ENCODE data around the gene HLCS. TPM values are rescaled to one million over a fixed set of nuclear protein-coding genes. Genes with fewer than 3 reads are reported as not detected.

Gene HLCS
- total RNA-seq, 6 donors from 2014 or later, result 15.3 to 34.6 (median 24.1) TPM

DNA sequence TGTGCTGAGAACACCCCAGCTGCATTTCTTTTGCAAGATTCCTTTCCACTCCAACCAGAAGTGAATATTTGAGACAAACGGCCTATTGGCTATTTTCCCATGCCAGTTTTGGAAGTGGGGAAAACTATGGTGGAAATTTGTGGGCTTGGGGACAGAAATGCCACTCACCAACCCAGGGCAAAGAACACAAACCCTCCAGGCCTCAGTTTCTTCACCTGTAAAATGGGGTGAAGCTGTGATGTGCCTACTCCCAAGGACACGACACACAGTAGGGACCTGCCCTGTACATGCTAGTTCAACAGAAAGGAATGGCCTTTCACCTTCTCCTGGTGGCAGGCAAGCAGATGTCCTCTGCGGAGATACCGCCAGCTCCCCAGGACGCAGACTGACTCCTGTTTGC lies 221.0 kb downstream of the HLCS start:
- DNase-seq (no peak), ATAC-seq (ENCODE audit: low FRiP score in 2 of 2) (no peak)
- Histone ChIP-seq H3K36me3 (no peaks in the 10 kb centered on the region), H3K4me3 (no peak overlapping the region), H3K27ac (no peak overlapping the region), H3K9me3 (no peaks in the 10 kb centered on the region), H3K4me1 (peaks cover 17 to 21% (median 19%) of the 10 kb centered on the region in 4 donors), H3K27me3 (peaks cover 0 to 6% (median 0%) of the 10 kb centered on the region in 4 donors)
- TF ChIP-seq EP300 (IDR thresholded peaks at IDR 0.05) (no peak), POLR2A (IDR thresholded peaks at IDR 0.05) (no peak), POLR2AphosphoS5 (IDR thresholded peaks at IDR 0.05) (no peak)
- TF ChIP-seq, protein P1, sequence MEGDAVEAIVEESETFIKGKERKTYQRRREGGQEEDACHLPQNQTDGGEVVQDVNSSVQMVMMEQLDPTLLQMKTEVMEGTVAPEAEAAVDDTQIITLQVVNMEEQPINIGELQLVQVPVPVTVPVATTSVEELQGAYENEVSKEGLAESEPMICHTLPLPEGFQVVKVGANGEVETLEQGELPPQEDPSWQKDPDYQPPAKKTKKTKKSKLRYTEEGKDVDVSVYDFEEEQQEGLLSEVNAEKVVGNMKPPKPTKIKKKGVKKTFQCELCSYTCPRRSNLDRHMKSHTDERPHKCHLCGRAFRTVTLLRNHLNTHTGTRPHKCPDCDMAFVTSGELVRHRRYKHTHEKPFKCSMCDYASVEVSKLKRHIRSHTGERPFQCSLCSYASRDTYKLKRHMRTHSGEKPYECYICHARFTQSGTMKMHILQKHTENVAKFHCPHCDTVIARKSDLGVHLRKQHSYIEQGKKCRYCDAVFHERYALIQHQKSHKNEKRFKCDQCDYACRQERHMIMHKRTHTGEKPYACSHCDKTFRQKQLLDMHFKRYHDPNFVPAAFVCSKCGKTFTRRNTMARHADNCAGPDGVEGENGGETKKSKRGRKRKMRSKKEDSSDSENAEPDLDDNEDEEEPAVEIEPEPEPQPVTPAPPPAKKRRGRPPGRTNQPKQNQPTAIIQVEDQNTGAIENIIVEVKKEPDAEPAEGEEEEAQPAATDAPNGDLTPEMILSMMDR (IDR thresholded peaks at IDR 0.05), result no peak
- 77 to 97% methylated on average over 2 to 5 of the region's 5 CpGs for whole genome bisulfite sequencing, 2 donors

DNA sequence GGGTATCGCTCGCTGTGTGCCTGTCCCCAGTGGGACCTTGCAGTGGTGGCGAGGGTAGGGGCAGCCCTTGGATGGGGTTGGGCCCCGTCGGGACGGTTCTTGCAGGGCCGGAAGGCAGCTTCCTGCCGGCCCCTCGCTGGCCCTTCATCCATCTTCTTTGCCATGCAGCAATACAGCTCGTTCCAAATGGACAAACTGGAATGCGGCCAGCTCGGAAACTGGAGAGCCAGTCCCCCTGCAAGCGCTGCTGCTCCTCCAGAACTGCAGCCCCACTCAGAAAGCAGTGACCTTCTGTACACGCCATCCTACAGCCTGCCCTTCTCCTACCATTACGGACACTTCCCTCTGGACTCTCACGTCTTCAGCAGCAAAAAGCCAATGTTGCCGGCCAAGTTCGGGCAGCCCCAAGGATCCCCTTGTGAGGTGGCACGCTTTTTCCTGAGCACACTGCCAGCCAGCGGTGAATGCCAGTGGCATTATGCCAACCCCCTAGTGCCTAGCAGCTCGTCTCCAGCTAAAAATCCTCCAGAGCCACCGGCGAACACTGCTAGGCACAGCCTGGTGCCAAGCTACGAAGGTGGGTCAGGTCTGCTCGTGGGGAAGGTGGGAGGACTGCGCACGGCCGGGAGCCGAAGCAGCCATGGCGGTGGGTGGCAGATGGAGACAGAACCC lies 221.8 kb downstream of the HLCS start:
- TF ChIP-seq, protein P1 (IDR thresholded peaks at IDR 0.05), result no peak
- TF ChIP-seq POLR2AphosphoS5 (IDR thresholded peaks at IDR 0.05), result no peak
- TF ChIP-seq EP300 (IDR thresholded peaks at IDR 0.05), result no peak
- TF ChIP-seq POLR2A (IDR thresholded peaks at IDR 0.05), result no peak
- no peak for ATAC-seq (ENCODE audit: low FRiP score in 2 of 2)
- H3K36me3 ChIP-seq, result no peaks in the 10 kb centered on the region
- H3K27me3 ChIP-seq, result peaks cover 0 to 6% (median 0%) of the 10 kb centered on the region in 4 donors
- no peak overlapping the region for H3K27ac ChIP-seq
- H3K4me1 ChIP-seq, result peaks cover 17 to 21% (median 19%) of the 10 kb centered on the region in 4 donors
- WGBS, 2 donors, result 34 to 49% methylated on average over 17 to 30 of the region's 30 CpGs
- peak overlapping the region in 1 of 4 donors; percentile 20 for H3K4me3 ChIP-seq
- no peak for DNase-seq
- no peaks in the 10 kb centered on the region for H3K9me3 ChIP-seq

DNA sequence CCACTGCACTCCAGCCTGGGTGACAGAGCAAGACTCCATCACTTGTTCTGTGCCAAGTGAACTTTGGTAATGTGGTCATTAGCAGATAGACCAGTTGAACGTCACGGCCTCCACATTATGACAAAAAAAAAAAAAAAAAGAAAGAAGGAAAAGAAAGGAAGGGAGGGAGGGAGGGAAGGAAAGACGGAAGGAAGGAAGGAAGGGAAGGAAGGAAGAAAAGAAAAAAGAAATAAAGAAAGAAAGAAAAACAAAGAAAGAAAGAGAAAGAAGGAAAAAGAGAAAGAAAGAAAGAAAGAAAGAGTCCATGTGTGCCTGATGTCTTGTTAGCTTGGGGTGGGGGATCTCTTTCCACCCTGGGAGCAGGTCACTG lies 222.3 kb downstream of the HLCS start:
- TF ChIP-seq, protein P1 (IDR thresholded peaks at IDR 0.05), result no peak
- TF ChIP-seq EP300 (IDR thresholded peaks at IDR 0.05) (no peak), POLR2A (IDR thresholded peaks at IDR 0.05) (no peak)
- no peaks in the 10 kb centered on the region for H3K9me3 ChIP-seq
- peak overlapping the region in 1 of 4 donors; percentile 20 for H3K4me3 ChIP-seq
- H3K27ac ChIP-seq, result no peak overlapping the region
- peaks cover 0 to 6% (median 0%) of the 10 kb centered on the region in 4 donors for H3K27me3 ChIP-seq
- no peak for ATAC-seq (ENCODE audit: low FRiP score in 2 of 2)
- H3K4me1 ChIP-seq, result peaks cover 17 to 21% (median 19%) of the 10 kb centered on the region in 4 donors
- DNase-seq, result no peak
- H3K36me3 ChIP-seq, result no peaks in the 10 kb centered on the region
- 90 to 93% methylated on average over 3 of the region's 3 CpGs for WGBS, 2 donors

DNA sequence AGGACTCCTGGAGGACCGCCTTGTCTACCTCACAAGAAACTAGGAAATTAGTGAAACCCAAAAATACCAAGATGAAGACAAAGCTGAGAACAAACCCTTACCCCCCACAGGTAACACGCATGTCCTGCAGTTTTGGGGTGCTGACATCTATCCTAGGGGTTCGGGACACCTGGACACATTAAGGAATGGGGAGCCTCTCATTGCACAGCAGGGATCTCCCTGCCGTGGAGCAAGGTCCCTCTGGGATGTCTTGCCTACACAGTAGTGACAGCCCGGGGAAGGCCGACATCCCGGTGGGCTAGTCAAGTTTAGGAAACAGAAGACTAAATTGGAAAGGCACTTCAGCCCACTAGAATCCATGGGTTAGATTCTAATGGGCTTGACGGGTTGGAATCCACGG lies 223.0 kb downstream of the HLCS start:
- H3K27ac ChIP-seq, result no peak overlapping the region
- WGBS, 2 donors, result 90 to 93% methylated on average over 9 of the region's 9 CpGs
- H3K4me1 ChIP-seq, result peaks cover 17 to 21% (median 19%) of the 10 kb centered on the region in 4 donors
- TF ChIP-seq POLR2AphosphoS5 (IDR thresholded peaks at IDR 0.05) (no peak), POLR2A (IDR thresholded peaks at IDR 0.05) (no peak), EP300 (IDR thresholded peaks at IDR 0.05) (no peak)
- TF ChIP-seq, protein P1 (IDR thresholded peaks at IDR 0.05), result no peak
- peaks cover 0 to 6% (median 0%) of the 10 kb centered on the region in 4 donors for H3K27me3 ChIP-seq
- no peaks in the 10 kb centered on the region for H3K36me3 ChIP-seq
- DNase-seq (no peak), ATAC-seq (ENCODE audit: low FRiP score in 2 of 2) (no peak)
- no peak overlapping the region for H3K4me3 ChIP-seq
- no peaks in the 10 kb centered on the region for H3K9me3 ChIP-seq

DNA sequence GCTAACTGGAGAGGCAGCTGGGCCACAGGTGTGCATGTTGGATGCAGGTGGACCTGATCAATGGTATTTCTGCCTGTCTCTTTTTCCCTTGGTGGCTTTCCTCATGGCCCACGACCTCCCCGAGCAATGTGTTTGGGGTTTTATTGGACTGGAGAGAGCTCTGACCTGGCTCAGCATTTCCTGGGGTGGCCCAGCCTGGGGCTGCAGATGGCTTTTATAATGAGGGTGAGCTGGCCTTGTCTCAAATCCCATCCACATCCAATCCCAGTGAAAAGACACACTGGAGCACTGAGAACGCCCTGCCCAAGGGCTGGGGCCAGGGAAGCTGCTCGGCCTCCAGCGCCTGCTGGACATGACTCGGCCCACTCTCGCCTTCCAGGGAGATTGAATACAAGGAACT lies 223.5 kb downstream of the HLCS start:
- ATAC-seq (ENCODE audit: low FRiP score in 2 of 2), result no peak
- WGBS, 2 donors, result 86 to 96% methylated on average over 6 to 7 of the region's 7 CpGs
- DNase-seq, result no peak
- Histone ChIP-seq H3K36me3 (no peaks in the 10 kb centered on the region), H3K27me3 (peaks cover 0 to 4% (median 0%) of the 10 kb centered on the region in 4 donors), H3K9me3 (no peaks in the 10 kb centered on the region), H3K4me1 (peaks cover 14 to 18% (median 17%) of the 10 kb centered on the region in 4 donors), H3K27ac (no peak overlapping the region), H3K4me3 (no peak overlapping the region)
- TF ChIP-seq, protein P1 (IDR thresholded peaks at IDR 0.05), result no peak
- no peak for TF ChIP-seq EP300 (IDR thresholded peaks at IDR 0.05)
- no peak for TF ChIP-seq POLR2AphosphoS5 (IDR thresholded peaks at IDR 0.05)
- no peak for TF ChIP-seq POLR2A (IDR thresholded peaks at IDR 0.05)
